Stimulated activated CD4-positive, alpha-beta T cell treated with anti-CD3 and anti-CD28 coated beads, TNF-alpha, amount 100 ng/mL, for 4 hours (primary cell): ENCODE results near the gene CANT1.
"Not testable (repeated sequence)": the region's sequence is repeated elsewhere in the genome, so short reads cannot be mapped to it uniquely, and the experiment has no call there.

ENCODE experiments used
- DNase-seq, 3 experiments: peaks; one replicate each; pipeline ENCODE4 v3.0.0-alpha.2; 2020; ENCODE audit warnings: low read depth in 3 of 3

Gene CANT1

DNA sequence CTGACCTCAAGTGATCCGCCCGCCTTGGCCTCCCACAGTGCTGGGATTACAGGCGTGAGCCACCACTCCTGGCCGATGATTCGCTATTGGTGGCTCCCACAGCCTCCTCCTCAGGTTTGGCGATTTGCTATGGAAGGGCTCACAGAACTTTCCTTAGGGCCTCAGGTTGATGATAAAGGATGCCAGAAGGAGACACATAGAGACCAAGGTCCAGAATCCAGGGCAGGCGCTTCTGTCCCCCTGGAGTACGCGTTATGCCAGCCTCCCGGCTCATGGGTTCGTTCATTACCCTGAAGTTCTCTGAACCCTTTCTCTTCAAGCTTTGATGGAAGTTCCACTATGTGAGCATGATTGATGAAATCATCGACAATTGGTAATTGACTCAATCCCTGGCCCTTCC, 49.8 kb downstream of the CANT1 start:
- DNase-seq = no peak

DNA sequence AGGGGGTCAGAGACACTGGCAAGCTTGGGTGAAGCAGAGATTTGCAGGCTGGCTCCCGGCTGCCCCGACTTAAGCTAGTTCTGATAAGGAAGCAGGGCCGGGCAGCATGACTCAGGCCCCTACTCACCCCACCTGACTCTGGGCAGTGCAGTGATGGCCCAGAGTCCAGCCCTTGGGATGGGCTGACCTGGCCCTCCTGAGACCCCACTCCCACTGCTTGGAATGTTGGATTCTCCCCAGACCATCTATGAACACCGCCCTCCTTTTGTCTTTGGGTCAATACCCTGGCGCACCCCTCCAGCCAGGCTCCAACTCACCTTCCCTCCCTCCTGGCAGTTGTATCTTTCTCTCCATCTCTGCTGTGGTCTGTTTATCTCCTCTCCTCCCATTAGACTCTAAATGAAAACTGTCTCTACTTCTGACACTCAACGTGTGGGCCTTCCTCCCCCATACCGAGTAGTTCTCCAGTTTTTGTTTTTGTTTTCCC, 50.9 kb downstream of the CANT1 start:
- no peak for DNase-seq

- DNase-seq = no peak
Observed at GRCh38 chr17:78957128-78957527, 52.4 kb downstream of the CANT1 start.

GRCh38 chr17:78956254-78956653, 53.3 kb downstream of the CANT1 start:
- no peak for DNase-seq

DNA sequence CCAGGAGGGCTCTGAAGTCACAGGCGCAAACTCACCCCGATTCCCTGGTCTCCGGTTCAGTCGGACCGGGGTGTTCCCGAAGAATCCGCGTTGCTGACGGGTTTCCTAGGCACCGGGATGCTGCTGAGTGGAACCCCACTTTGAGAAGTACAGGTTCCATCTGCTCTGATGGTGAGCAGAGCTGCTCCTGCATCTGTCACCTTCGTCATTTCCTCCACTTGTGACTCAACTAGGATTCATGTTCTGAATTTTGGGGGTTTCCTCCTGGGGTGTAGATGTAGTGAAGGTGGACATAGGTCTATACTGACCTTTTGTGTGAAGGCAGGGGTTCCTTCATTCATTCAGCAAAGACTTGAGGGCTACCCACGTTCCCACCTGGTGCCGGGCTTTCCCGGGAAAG, 54.9 kb downstream of the CANT1 start:
- no peak for DNase-seq

GRCh38 chr17:78953356-78954350, 55.9 kb downstream of the CANT1 start:
- no peak for DNase-seq

DNA sequence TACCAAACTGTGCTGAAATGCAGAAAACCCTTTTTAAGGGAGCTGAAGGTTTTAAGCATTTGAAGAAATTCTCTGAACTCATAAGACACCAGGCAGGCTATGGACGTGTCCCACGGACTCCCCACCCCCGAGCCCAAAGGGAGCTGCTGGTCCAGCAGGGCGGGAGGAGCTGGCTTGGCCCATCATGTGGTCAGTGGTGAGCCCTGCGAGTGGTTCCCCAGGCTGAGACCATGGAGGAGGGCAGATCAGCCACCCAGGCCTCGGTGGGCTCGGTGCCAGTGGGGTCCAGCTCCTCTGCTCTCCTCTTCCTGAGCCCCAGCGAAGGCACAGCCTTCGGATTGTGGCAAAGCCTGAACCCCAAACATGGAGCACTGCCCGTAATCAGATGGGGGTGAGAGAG, 56.9 kb downstream of the CANT1 start:
- DNase-seq = no peak

DNA sequence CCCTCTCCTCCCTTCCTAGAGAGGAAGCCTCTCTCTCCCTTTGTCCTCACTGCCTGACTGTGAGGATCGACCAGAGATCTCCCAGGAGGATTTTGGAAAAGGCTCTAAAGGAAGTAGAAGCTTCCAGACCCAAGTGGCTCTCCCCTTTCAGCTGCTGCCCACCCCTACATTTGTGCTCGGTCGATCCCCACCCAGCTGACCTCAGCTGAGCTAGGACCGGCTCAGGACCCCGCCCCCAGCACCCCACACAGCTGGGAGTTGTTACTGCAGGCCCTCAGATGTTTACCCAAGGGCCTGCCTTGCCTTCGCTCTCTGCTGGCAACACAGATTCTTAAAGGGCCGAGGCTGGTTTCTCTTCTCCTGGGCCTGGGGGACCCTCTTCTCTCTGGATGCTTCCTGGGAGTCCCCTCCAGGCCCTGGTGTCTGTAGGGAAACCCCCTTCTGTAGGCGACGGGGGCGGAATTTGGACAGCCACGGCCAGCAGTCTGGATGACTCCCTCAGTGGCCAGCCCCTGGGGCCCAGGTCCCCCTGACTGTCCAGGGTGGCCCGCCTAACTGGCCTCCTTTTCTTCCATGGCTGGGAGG, 57.5 kb downstream of the CANT1 start:
- DNase-seq = no peak

DNA sequence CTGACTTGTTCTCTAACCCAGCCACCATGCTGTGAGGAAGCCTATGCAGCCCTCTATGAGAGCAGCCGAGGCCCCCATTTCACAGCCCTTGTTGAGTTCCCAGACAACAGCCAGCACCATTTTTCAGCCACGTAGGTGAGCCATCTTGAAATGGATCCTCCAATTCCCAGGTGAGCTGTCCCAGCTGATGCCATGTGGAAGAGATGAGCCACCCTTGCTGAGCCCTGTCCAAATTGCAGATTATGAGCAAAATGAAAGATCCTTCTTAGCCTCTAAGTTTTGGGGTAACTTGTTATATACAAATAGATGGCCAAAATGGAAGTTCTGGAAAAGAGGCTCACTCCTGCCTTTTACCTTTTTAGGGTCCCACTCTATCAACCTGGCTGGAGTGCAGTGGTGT, 58.7 kb downstream of the CANT1 start:
- DNase-seq = no peak

DNA sequence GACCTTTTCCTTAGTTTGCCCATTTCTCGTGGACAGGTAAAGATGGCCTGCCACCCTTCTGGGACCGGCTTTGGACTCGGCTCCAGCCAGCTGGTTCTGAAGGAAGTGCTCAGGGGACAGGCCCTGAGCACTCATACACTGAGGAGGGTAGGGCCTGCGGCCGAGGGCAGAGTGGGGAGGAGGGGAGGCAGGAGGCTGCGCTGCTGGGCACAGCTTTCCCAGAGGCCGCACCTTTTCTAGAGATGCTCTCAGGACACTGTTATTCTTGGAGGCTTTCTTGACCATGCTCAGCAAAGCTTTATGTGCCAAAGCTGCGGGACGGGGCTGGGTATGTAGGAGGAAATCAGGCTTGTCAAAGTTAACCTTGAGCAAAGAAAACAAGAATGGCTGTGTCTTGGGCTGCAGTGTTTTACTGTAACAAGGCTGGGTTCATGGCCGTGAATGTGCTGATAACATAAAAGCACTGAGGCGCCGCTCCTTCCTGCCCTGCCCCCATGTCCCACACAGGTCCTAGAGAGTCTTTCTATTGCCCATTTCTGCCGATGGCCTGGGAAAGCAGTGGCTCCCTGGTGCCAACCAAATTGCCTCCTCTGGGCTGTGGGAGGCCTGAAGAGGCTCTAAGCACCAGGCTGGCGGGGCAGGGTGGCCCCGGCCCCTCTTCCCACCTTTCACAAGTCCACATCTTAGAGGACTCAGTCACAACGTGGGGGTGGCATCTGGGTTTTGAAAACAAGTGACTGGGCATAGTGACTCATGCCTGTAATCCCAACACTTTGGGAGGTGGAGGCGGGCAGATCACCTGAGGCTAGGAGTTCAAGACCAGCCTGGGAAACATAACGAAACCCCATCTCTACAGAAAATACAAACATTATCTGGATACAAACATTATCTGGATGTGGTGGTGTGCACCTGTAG, 62.1 kb downstream of the CANT1 start:
- no peak for DNase-seq

DNA sequence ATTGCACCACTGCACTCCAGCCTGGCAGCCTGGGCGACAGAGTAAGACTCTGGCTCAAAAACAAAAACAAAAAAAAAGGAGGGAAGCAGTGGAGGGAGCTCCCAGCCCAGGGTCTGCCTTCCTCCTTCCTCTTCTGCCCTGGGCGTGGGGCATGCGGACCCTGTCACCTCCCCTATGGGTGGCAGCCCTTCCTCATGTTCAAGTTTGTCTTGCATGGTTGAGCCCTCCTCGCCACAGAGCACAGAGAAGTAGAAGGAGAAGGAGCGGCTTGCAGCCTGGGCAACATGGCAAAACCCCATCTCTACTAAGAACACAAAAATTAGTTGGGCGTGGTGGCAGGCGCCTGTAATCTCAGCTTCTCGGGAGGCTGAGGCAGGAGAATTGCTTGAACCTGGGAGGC, 62.9 kb downstream of the CANT1 start:
- no peak for DNase-seq

- no peak for DNase-seq
Observed at GRCh38 chr17:78946131-78946530, 63.4 kb downstream of the CANT1 start.

- DNase-seq = not testable (repeated sequence)
Observed at GRCh38 chr17:78945455-78945854, 64.1 kb downstream of the CANT1 start.

GRCh38 chr17:78944956-78945355, 64.6 kb downstream of the CANT1 start:
- no peak for DNase-seq

DNA sequence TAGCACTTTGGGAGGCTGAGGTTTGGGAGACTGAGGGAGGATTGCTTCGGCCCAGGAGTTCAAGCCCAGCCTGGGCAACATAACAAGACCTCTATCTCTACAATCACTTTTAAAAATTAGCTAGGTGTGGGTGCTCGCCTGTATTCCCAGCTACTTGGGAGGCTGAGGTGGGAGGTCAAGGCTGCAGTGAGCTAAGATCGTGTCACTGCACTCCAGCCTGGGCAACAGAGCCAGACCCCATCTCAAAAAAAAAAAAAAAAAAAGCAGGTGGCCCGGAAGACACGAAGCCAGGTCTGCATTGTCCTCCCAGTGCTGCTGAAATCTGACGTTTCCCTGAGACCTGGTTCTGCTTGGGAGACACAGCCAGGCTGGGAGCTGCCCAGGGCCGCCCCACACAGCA, 65.5 kb downstream of the CANT1 start:
- DNase-seq = no peak
